Germinal center (tissue), 1 donor: ENCODE data around the gene BANF2.
"Not testable (repeated sequence)": the region's sequence is repeated elsewhere in the genome, so short reads cannot be mapped to it uniquely, and the experiment has no call there.

Experiments used
- DNase-seq: peaks from one replicate; pipeline ENCODE4 v3.0.0; 2012; ENCODE audit warnings: mixed read lengths, low spot score

The BANF2 gene

GRCh38 chr20:17766226-17766625 lies 66.5 kb downstream of the BANF2 start:
- no peak for DNase-seq

GRCh38 chr20:17767624-17768023 lies 67.9 kb downstream of the BANF2 start:
- no peak for DNase-seq

GRCh38 chr20:17768271-17768670 lies 68.5 kb downstream of the BANF2 start:
- peak; percentile 25 for DNase-seq

- DNase-seq: not testable (repeated sequence)
Observed at GRCh38 chr20:17769716-17770115, 70.0 kb downstream of the BANF2 start.

GRCh38 chr20:17771206-17772004 lies 71.6 kb downstream of the BANF2 start:
- DNase-seq: no peak

- no peak for DNase-seq
Observed at GRCh38 chr20:17772005-17772343, 72.2 kb downstream of the BANF2 start.

GRCh38 chr20:17773619-17774018 lies 73.9 kb downstream of the BANF2 start:
- DNase-seq: no peak

- no peak for DNase-seq
Observed at GRCh38 chr20:17775600-17775999, 75.8 kb downstream of the BANF2 start.

- DNase-seq: no peak
Observed at GRCh38 chr20:17776551-17776950, 76.8 kb downstream of the BANF2 start.

- not testable (repeated sequence) for DNase-seq
Observed at GRCh38 chr20:17779011-17779410, 79.2 kb downstream of the BANF2 start.

- DNase-seq: no peak
Observed at GRCh38 chr20:17782768-17783167, 83.0 kb downstream of the BANF2 start.

GRCh38 chr20:17783671-17784070 lies 83.9 kb downstream of the BANF2 start:
- no peak for DNase-seq

- no peak for DNase-seq
Observed at GRCh38 chr20:17785007-17785406, 85.2 kb downstream of the BANF2 start.
